ENCODE data around the gene UBE2D2.

The UBE2D2 gene

DNA sequence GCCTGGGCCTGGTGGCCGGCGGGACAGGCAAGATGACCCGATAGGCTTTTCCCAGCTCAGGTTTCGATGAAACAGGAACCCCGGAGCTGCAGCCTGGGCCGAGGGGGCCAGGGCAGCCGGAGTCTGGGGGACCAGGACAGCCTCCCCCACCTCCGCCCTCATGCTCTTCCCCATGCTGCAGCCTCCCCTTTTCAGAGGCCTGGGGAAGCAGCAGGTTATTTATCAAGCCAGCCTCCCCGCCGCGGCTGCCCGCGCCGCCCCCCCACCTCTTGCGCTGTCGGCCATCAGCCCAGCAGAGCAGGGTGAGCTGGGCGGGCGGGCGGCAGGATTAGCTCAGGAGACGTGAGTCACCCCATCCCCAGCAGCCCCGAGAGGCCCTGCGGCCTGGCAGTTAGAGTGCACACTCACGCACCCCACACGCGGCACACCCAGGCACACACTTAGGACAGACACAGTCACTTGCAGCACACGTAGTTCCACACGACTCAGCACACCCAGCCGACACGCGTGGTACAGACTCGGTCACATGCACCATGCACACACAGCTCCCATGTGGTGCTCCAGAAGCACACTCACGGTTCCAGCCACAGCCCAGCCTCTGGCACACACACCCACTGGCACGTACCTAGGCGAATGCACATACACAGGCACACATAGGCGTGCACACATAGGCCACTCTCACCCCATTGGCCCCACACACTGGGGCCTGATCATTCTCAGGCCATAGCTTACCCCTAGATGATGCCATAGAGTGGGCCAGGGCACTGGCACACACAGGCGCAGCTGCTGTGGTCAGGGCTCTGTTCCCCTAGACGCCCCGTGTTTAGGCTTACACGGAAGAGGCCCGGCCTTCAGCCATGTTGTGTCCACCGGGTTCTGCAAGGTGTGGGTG, 100.0 kb downstream of the UBE2D2 start:
- no peak for FAIRE-seq

GRCh38 chr5:139662617-139663016, 101.5 kb downstream of the UBE2D2 start:
- no peak for FAIRE-seq

- no peak for FAIRE-seq
Measured at GRCh38 chr5:139663207-139664085, 102.3 kb downstream of the UBE2D2 start.

DNA sequence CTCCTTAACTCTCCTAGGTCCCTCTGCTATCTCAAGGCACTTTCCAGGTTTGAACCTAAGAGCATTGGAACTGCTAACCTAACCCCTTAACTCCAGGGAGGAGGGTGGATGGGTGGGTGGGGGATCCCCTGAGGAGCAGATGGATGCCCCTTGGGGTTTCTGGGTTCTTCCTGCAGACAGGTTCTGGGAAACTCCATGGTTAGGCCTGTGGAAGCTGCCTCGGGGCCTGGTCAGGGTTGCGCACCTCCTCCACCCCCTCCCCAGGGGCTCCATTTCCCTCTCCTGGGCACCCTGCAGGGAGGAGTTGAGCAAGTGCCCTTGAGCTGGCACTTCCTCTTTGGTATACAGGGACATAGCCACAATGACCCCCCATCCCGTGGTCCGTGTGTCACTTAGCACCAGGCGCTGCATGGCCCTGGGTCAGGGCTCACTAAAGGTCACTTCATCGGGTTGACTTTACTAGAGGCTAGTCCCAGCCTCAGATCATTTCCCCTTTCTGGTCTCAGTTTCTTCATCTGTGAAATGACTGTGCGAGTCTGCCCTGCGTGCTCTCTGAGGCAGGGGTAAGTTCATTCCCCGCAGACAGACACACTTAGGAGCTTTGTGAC, 103.1 kb downstream of the UBE2D2 start:
- FAIRE-seq = no peak

- FAIRE-seq = no peak
Measured at GRCh38 chr5:139664727-139665351, 103.7 kb downstream of the UBE2D2 start.

DNA sequence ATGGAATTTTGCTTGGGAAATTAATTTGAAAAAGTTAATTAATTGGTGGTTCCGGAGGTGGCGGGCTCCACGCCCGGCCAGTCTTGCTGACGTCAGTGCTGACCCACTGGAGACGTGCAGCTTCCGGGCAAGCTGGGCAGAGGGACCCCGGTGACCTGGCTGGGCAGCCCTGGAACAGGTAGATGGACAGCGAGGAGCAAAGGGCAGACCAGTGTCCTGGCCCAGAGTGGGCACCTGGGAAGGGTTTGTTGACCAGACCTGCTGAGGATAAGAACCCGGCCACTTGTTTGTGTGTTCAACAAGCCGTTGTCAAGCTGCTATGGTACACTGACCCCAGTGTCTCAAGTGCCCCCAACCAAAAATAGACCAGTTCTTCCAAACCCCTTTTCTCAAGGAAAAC, 104.5 kb downstream of the UBE2D2 start:
- no peak for FAIRE-seq

DNA sequence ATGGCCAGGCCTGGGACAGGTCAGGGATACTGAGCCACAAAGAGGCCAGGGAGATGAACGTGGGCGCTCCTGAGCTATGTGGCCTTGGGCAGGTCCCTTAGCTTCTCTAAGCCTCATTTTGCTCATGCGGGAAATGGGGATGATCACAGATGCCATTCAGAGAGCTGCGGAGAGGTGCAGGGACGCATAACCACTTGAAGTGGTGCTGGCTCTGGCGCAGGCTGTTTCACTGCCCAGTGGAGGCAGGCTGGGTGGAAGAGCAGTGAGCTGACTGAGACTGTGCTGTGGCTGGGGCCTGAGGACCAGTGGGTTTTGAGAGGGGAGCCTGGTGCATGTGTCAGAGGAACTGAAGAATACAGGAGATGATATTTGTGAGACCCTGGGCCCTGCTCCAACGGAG, 105.4 kb downstream of the UBE2D2 start:
- FAIRE-seq = no peak

GRCh38 chr5:139667001-139667729, 106.0 kb downstream of the UBE2D2 start:
- no peak for FAIRE-seq

GRCh38 chr5:139667730-139668063, 106.6 kb downstream of the UBE2D2 start:
- FAIRE-seq = no peak

- FAIRE-seq = no peak
Measured at GRCh38 chr5:139668064-139668880, 107.1 kb downstream of the UBE2D2 start.

GRCh38 chr5:139668924-139669661, 108.0 kb downstream of the UBE2D2 start:
- FAIRE-seq = no peak

DNA sequence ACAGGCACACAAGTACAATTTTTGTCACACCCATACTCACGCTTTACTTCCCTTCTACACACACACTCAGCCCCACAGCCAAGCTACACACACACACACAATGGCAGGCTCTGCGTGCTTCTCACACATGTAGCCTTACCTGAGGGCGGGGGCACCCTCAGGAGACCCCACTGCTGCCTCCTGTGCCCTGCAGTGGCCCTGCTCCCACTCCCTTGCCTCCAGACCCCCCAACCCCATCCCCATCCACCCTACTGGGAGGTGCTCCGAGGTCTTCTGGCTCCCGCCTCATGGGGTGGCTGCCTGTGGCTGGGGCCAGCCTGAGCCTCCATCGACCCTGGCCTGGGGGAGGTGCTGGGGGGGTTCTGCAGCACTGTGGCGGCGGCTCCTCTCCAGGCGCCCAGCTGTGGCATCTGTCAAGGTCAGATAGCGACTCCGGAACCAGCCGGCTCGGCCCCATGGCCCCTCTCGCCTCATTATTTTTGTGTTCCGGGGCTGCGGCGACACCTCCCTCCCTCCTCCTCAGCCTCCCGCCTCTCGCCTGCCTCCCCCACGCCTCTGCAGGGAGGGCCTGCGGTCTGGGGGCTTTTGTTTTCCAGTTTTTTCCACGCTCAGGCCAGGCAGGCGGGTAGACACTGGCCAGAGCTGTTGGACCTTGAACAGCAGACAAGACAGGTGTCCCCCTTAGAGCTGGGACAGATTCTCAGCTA, 108.7 kb downstream of the UBE2D2 start:
- FAIRE-seq = no peak

GRCh38 chr5:139670369-139671095, 109.4 kb downstream of the UBE2D2 start:
- no peak for FAIRE-seq

DNA sequence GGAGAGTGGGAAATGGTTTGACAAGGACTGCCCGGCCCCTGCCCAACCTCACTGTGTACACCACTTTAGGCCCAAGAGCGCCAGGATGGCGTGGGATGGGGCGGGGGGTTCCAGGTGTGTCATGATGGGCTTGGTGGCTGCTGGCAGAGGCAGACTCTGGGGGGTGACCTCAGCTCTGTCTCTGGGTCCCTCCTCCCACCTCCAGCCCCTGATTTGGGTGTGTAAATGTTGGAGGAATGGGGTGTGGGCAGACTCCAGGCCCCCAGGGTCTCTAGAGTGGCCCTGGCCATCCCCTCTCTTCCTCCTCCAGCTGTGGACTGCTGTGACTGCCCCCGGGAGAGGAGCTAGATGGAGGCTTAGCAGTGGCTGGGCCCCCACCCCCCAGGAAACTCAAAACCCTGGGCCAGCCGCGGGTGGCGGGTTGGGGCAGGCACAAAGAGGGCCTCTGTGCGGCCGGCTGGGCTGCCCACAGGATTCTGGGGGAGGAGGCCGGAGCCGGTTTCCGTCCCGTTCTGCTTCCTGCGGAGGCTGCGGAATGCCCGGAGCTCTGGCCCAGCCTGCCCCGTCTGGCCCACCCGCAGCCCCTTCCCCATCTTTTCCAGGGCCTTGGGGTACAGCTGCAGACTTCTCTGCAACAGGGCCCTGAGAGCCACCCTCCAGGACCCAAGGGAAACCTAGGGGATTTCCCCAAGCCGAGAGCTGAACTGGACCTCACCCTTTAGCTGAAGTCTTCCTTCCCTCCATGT, 110.1 kb downstream of the UBE2D2 start:
- no peak for FAIRE-seq

GRCh38 chr5:139675213-139675612, 114.1 kb downstream of the UBE2D2 start:
- no peak for FAIRE-seq

DNA sequence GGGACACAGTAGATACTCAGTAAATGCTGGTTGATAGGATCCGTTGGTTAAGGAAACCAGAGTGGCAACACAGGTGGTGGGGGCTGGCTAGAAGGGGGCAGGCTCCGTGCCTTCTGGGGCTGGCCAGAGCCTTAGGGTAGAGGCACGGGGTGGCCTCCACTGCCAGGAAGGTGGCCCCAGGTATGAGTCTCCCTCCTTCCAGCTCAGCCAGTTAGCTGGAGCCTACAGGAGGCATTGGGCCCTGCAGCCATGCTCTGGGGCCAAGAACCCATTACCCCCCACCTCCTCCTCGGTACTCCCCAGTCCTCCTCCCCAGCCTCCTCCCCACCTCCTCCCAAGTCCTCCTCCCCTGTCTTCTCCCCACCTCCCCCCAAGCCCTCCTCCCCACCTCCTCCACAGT, 114.7 kb downstream of the UBE2D2 start:
- no peak for FAIRE-seq

DNA sequence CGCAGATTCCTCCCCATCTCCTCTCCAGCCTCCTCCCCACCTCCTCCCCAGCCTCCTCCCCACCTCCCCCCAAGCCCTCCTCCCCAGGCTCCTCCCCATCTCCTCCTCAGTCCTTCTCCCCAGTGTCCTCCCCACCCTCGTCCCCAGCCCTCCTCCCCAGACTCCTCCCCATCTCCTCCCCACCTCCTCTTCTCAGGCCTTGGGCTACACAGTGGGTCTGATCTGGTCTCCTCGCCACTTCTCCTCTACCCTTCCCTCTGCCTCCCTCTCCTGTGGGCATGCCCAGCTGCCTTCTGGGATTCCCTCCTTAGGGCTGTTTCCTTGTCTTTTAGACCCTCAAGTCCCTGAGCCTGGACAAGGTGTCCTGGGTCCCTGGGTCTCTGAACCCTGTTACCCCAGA, 115.3 kb downstream of the UBE2D2 start:
- FAIRE-seq = no peak

DNA sequence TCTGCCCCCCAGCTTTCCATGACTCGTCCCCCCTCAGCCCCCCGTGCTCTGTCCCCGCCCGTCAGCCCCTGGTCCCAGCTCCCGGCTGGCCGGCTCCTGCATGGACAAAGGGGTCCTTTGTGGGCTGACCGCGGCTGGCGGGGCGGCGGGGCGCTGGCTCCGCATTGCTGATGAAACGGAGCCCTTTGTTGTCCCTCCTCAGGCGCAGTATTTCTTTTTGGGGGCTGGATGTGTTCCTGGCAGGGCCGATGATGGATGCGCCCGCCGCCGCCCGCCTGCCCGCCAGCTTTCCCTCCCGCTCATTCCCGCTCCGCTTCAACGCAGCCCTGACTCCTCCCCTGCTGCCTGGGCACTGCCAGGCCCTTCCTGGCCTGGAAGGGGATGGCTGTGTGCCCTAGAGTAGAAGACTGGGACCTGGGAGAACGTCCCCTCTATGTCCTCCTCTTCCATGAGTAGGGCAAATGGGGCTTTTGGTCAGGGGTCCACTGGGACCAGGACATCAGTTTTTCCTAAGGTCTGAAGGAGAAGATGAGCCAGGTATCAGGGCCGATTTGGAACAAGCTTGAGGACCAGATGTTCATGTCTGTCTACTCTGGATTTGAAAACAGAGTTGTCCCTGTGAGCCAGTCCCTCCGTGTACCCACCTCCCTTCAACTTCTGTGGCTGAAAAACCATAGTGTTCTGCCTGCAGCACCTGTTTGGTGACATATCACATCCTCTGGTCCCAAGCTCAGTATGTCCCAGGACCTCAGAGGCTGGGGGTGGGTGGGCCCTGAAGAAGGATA, 116.0 kb downstream of the UBE2D2 start:
- FAIRE-seq = no peak

Measured in A204.1 (cell line).